ENCODE measurements around the gene INPP5D.
"Not testable (repeated sequence)": the region's sequence is repeated elsewhere in the genome, so short reads cannot be mapped to it uniquely, and the experiment has no call there.

INPP5D gene

DNA sequence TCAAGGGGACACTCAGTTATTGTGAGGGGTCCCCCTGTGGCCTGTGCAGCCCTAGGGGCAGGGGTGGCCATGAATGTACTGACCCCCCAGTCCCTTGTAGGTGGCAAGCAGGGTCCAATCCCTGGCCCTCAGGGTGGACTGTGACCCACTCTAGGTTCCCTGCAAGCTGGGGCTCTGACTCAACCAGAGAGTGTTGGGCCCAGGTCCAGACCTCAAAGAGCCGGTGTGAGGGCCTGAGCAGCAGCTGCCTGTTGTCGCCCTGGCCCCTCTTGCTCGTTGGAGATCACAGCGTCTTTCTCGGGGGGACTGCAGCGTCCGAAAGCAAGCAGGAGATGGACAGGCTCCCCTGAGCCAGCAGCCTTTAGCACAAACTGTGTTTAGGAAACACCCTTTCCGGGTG, 124.5 kb downstream of the INPP5D start:
- Histone ChIP-seq H3K9me3 (ENCODE audit: control insufficient read depth in 2 of 2, low read length in 2 of 2) (no peaks in the 10 kb centered on the region), H3K27me3 (ENCODE audit: control insufficient read depth in 1 of 2, insufficient read depth in 2 of 2, low read length in 2 of 2) (no peaks in the 10 kb centered on the region), H3K9ac (ENCODE audit: low read length in 2 of 2) (no peak overlapping the region), H3K27ac (ENCODE audit: low read length) (no peak overlapping the region), H3K36me3 (ENCODE audit: control insufficient read depth in 2 of 2, insufficient read depth in 2 of 2, low read length in 2 of 2) (no peaks in the 10 kb centered on the region), H3K4me1 (ENCODE audit: control insufficient read depth, insufficient read depth, low read length) (no peaks in the 10 kb centered on the region), H3K4me3 (ENCODE audit: low read length in 2 of 2) (no peak overlapping the region)

DNA sequence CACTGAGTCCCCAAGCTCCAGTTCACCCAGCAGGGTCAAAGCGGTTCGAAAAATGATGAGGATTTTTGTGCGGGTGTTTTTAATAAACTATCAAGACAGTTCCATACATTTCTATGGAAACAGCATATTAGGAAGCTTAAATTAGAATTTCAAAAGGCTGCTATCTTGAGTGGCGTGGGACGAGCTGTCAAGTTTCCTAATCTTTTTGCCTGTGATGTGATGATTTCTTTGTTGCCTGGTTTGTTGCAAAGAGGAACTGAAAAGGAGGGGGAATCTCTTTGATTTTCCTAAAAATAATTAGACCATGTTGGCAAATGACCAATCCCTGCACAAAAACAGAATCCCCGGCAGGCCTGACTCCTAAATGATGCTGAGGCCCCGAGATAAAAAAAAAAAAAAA, 125.2 kb downstream of the INPP5D start:
- Histone ChIP-seq H3K9ac (ENCODE audit: low read length in 2 of 2) (no peak overlapping the region), H3K9me3 (ENCODE audit: control insufficient read depth in 2 of 2, low read length in 2 of 2) (no peaks in the 10 kb centered on the region), H3K36me3 (ENCODE audit: control insufficient read depth in 2 of 2, insufficient read depth in 2 of 2, low read length in 2 of 2) (no peaks in the 10 kb centered on the region), H3K27ac (ENCODE audit: low read length) (no peak overlapping the region), H3K27me3 (ENCODE audit: control insufficient read depth in 1 of 2, insufficient read depth in 2 of 2, low read length in 2 of 2) (no peaks in the 10 kb centered on the region), H3K4me3 (ENCODE audit: low read length in 2 of 2) (no peak overlapping the region), H3K4me1 (ENCODE audit: control insufficient read depth, insufficient read depth, low read length) (no peaks in the 10 kb centered on the region)

DNA sequence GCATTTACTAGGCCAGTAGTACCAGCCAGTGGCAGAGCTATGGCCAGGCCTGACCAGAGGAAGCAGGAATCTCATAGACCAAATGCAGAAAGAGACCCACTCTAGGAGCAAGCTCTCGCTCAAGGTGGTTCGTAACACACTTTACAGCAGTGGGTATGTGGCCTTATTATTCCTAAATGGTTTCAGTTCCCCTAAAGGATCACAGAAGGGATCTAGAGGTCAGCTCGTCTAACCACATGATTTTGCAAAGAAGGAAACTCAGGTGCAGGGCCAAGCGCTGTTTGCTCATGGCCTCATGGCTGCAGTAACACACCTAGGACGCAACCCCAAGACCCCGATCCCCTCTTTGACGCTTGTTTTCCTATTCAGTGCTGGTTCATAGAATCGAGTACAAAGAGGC, 125.8 kb downstream of the INPP5D start:
- Histone ChIP-seq H3K36me3 (ENCODE audit: control insufficient read depth in 2 of 2, insufficient read depth in 2 of 2, low read length in 2 of 2) (no peaks in the 10 kb centered on the region), H3K4me3 (ENCODE audit: low read length in 2 of 2) (no peak overlapping the region), H3K9me3 (ENCODE audit: control insufficient read depth in 2 of 2, low read length in 2 of 2) (no peaks in the 10 kb centered on the region), H3K27ac (ENCODE audit: low read length) (no peak overlapping the region), H3K27me3 (ENCODE audit: control insufficient read depth in 1 of 2, insufficient read depth in 2 of 2, low read length in 2 of 2) (no peaks in the 10 kb centered on the region), H3K9ac (ENCODE audit: low read length in 2 of 2) (no peak overlapping the region), H3K4me1 (ENCODE audit: control insufficient read depth, insufficient read depth, low read length) (no peaks in the 10 kb centered on the region)

DNA sequence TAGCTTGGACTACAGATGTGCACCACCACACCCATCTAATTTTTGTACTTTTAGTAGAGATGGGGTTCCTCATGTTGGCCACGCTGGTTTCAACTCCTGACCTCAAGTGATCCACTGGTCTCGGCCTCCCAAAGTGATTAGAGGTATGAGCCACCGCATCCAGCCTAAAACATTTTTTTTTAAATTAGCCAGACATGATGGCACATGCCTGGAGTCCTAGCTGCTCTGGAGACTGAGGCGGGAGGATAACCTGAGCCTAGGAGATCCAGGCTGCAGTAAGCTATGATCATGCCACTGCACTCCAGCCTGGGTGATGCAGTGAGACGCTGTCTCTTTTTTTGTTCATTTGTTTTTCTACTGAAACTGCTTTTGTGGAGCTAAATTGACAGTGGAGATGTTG, 126.7 kb downstream of the INPP5D start:
- Histone ChIP-seq H3K9ac (ENCODE audit: low read length in 2 of 2) (no peak overlapping the region), H3K4me3 (ENCODE audit: low read length in 2 of 2) (no peak overlapping the region), H3K27me3 (ENCODE audit: control insufficient read depth in 1 of 2, insufficient read depth in 2 of 2, low read length in 2 of 2) (no peaks in the 10 kb centered on the region), H3K36me3 (ENCODE audit: control insufficient read depth in 2 of 2, insufficient read depth in 2 of 2, low read length in 2 of 2) (no peaks in the 10 kb centered on the region), H3K4me1 (ENCODE audit: control insufficient read depth, insufficient read depth, low read length) (no peaks in the 10 kb centered on the region), H3K9me3 (ENCODE audit: control insufficient read depth in 2 of 2, low read length in 2 of 2) (no peaks in the 10 kb centered on the region), H3K27ac (ENCODE audit: low read length) (no peak overlapping the region)

DNA sequence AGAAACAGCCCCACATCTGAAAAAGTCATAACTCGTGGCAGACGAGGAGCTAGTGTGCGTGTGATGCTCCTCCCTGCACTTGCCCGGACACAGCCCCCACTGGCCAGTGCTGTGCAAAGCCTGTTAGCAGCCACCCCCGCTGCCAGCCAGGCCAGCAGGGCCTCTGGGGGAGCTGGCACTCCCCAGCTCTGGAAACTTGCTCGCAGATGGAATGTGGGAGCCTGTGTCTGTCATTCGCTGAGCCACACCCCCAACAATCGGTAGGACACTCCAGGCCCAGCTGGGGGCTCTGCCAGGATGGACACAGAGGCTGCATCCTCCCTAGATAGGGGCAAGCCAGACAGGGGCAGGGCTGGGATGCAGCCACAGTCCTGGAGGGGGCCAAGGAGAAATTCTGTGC, 128.9 kb downstream of the INPP5D start:
- Histone ChIP-seq H3K4me1 (ENCODE audit: control insufficient read depth, insufficient read depth, low read length) (no peaks in the 10 kb centered on the region), H3K27me3 (ENCODE audit: control insufficient read depth in 1 of 2, insufficient read depth in 2 of 2, low read length in 2 of 2) (no peaks in the 10 kb centered on the region), H3K9me3 (ENCODE audit: control insufficient read depth in 2 of 2, low read length in 2 of 2) (no peaks in the 10 kb centered on the region), H3K27ac (ENCODE audit: low read length) (no peak overlapping the region), H3K4me3 (ENCODE audit: low read length in 2 of 2) (no peak overlapping the region), H3K36me3 (ENCODE audit: control insufficient read depth in 2 of 2, insufficient read depth in 2 of 2, low read length in 2 of 2) (no peaks in the 10 kb centered on the region), H3K9ac (ENCODE audit: low read length in 2 of 2) (no peak overlapping the region)

DNA sequence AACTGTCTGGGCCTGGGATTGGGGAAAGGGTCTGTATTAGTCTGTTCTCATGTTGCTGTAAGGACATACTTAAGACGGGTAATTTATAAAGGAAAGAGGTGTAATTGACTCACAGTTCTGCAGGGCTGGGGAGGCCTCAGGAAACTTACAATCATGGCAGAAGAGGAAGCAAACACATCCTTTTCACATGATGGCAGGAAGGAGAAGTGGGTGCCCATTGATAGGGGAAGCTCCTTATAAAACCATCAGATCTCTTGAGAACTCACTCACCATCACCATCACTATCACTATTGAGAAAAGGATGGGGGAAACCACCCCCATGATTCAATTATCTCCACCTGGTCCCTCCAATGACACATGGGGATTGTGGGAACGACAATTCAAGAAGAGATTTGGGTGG, 130.9 kb downstream of the INPP5D start:
- H3K36me3 ChIP-seq (ENCODE audit: control insufficient read depth in 2 of 2, insufficient read depth in 2 of 2, low read length in 2 of 2); H3K4me1 ChIP-seq (ENCODE audit: control insufficient read depth, insufficient read depth, low read length); H3K9me3 ChIP-seq (ENCODE audit: control insufficient read depth in 2 of 2, low read length in 2 of 2); H3K27me3 ChIP-seq (ENCODE audit: control insufficient read depth in 1 of 2, insufficient read depth in 2 of 2, low read length in 2 of 2); H3K27ac ChIP-seq (ENCODE audit: low read length); H3K4me3 ChIP-seq (ENCODE audit: low read length in 2 of 2); H3K9ac ChIP-seq (ENCODE audit: low read length in 2 of 2): not testable (repeated sequence)

- Histone ChIP-seq H3K9me3 (ENCODE audit: control insufficient read depth in 2 of 2, low read length in 2 of 2) (no peaks in the 10 kb centered on the region), H3K9ac (ENCODE audit: low read length in 2 of 2) (no peak overlapping the region), H3K36me3 (ENCODE audit: control insufficient read depth in 2 of 2, insufficient read depth in 2 of 2, low read length in 2 of 2) (no peaks in the 10 kb centered on the region), H3K4me1 (ENCODE audit: control insufficient read depth, insufficient read depth, low read length) (no peaks in the 10 kb centered on the region), H3K27ac (ENCODE audit: low read length) (no peak overlapping the region), H3K4me3 (ENCODE audit: low read length in 2 of 2) (no peak overlapping the region), H3K27me3 (ENCODE audit: control insufficient read depth in 1 of 2, insufficient read depth in 2 of 2, low read length in 2 of 2) (no peaks in the 10 kb centered on the region)
These were observed 133.6 kb downstream of the INPP5D start for GRCh38 chr2:233193738-233194137.

GRCh38 chr2:233195027-233195426, 134.9 kb downstream of the INPP5D start:
- no peaks in the 10 kb centered on the region for H3K4me1 ChIP-seq (ENCODE audit: control insufficient read depth, insufficient read depth, low read length)
- no peaks in the 10 kb centered on the region for H3K9me3 ChIP-seq (ENCODE audit: control insufficient read depth in 2 of 2, low read length in 2 of 2)
- H3K36me3 ChIP-seq (ENCODE audit: control insufficient read depth in 2 of 2, insufficient read depth in 2 of 2, low read length in 2 of 2): no peaks in the 10 kb centered on the region
- no peak overlapping the region for H3K27ac ChIP-seq (ENCODE audit: low read length)
- no peak overlapping the region for H3K9ac ChIP-seq (ENCODE audit: low read length in 2 of 2)
- H3K4me3 ChIP-seq (ENCODE audit: low read length in 2 of 2): no peak overlapping the region
- no peaks in the 10 kb centered on the region for H3K27me3 ChIP-seq (ENCODE audit: control insufficient read depth in 1 of 2, insufficient read depth in 2 of 2, low read length in 2 of 2)

DNA sequence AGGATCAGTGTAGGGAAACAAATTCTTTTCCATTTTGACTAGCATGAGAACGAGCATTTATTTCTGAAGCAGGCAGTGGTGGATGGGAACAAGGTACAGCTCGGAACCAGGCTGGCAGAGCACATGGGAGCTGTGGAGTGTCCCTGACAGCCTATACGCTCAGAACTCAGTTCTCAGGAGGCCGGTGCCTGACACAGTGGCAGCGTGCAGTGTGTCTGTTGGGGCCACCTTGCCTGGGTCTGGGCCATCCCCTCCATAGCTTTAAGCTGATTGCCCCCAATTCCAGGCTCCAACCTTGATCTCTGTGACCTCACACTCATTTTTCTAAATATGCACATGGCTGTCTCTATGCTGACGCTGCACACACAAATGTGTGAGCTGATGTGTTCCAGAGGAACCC, 136.9 kb downstream of the INPP5D start:
- Histone ChIP-seq H3K36me3 (ENCODE audit: control insufficient read depth in 2 of 2, insufficient read depth in 2 of 2, low read length in 2 of 2) (no peaks in the 10 kb centered on the region), H3K9me3 (ENCODE audit: control insufficient read depth in 2 of 2, low read length in 2 of 2) (no peaks in the 10 kb centered on the region), H3K4me1 (ENCODE audit: control insufficient read depth, insufficient read depth, low read length) (no peaks in the 10 kb centered on the region), H3K4me3 (ENCODE audit: low read length in 2 of 2) (no peak overlapping the region), H3K27me3 (ENCODE audit: control insufficient read depth in 1 of 2, insufficient read depth in 2 of 2, low read length in 2 of 2) (no peaks in the 10 kb centered on the region), H3K9ac (ENCODE audit: low read length in 2 of 2) (no peak overlapping the region), H3K27ac (ENCODE audit: low read length) (no peak overlapping the region)

DNA sequence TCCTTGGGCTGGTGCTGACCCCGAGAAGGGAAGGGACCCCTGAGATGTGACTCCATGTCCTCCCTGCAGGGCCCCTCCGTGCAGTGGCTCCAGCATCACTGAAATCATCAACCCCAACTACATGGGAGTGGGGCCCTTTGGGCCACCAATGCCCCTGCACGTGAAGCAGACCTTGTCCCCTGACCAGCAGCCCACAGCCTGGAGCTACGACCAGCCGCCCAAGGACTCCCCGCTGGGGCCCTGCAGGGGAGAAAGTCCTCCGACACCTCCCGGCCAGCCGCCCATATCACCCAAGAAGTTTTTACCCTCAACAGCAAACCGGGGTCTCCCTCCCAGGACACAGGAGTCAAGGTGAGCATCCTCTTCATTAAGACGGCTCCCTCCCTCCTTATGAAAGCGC, 137.9 kb downstream of the INPP5D start:
- no peak overlapping the region for H3K4me3 ChIP-seq (ENCODE audit: low read length in 2 of 2)
- H3K4me1 ChIP-seq (ENCODE audit: control insufficient read depth, insufficient read depth, low read length): no peaks in the 10 kb centered on the region
- H3K27ac ChIP-seq (ENCODE audit: low read length): no peak overlapping the region
- no peaks in the 10 kb centered on the region for H3K36me3 ChIP-seq (ENCODE audit: control insufficient read depth in 2 of 2, insufficient read depth in 2 of 2, low read length in 2 of 2)
- H3K27me3 ChIP-seq (ENCODE audit: control insufficient read depth in 1 of 2, insufficient read depth in 2 of 2, low read length in 2 of 2): peaks cover 0 to 2% of the 10 kb centered on the region in 2 donors
- H3K9ac ChIP-seq (ENCODE audit: low read length in 2 of 2): no peak overlapping the region
- H3K9me3 ChIP-seq (ENCODE audit: control insufficient read depth in 2 of 2, low read length in 2 of 2): peaks cover 0 to 8% of the 10 kb centered on the region in 2 donors

DNA sequence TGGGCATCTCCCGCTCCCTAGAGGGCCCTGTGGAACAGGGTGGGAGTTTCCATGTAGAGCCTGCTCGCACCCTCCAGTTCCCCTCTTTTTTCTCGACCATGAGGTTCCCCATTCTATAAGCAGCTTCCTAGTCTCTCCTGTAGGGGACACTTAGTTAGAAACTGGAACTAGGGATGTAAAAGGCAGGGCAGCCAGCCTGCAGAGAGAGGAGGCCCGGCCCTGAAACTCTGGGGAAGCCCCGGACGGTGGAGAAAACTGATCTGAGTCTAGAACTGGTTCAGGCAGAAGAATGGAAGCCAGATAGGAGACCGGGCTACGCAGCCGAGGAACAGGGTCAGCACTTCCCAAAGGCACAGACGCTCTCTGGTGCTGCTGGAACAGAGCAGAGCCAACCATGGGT, 139.7 kb downstream of the INPP5D start:
- Histone ChIP-seq H3K4me3 (ENCODE audit: low read length in 2 of 2) (no peak overlapping the region), H3K36me3 (ENCODE audit: control insufficient read depth in 2 of 2, insufficient read depth in 2 of 2, low read length in 2 of 2) (no peaks in the 10 kb centered on the region), H3K9ac (ENCODE audit: low read length in 2 of 2) (no peak overlapping the region), H3K27me3 (ENCODE audit: control insufficient read depth in 1 of 2, insufficient read depth in 2 of 2, low read length in 2 of 2) (peaks cover 0 to 2% of the 10 kb centered on the region in 2 donors), H3K4me1 (ENCODE audit: control insufficient read depth, insufficient read depth, low read length) (no peaks in the 10 kb centered on the region), H3K9me3 (ENCODE audit: control insufficient read depth in 2 of 2, low read length in 2 of 2) (peaks cover 0 to 9% of the 10 kb centered on the region in 2 donors), H3K27ac (ENCODE audit: low read length) (no peak overlapping the region)

GRCh38 chr2:233200790-233201189, 140.6 kb downstream of the INPP5D start:
- not testable (repeated sequence) for H3K4me3 ChIP-seq (ENCODE audit: low read length in 2 of 2); H3K9me3 ChIP-seq (ENCODE audit: control insufficient read depth in 2 of 2, low read length in 2 of 2); H3K27me3 ChIP-seq (ENCODE audit: control insufficient read depth in 1 of 2, insufficient read depth in 2 of 2, low read length in 2 of 2); H3K4me1 ChIP-seq (ENCODE audit: control insufficient read depth, insufficient read depth, low read length); H3K27ac ChIP-seq (ENCODE audit: low read length); H3K36me3 ChIP-seq (ENCODE audit: control insufficient read depth in 2 of 2, insufficient read depth in 2 of 2, low read length in 2 of 2); H3K9ac ChIP-seq (ENCODE audit: low read length in 2 of 2)
